ENCODE results near the gene IFNA5. TPM values are rescaled to one million over a fixed set of nuclear protein-coding genes. Genes with fewer than 3 reads are reported as not detected.
A peak's percentile ranks its signal among the peaks of the same experiment; 100 is the strongest.

The IFNA5 gene
- total and polyA plus RNA-seq, 2 of the 13 experiments (the other 11 are each of a cell fraction or from before 2014, with no cell fraction given) = not detected

- TF ChIP-seq ZNF281 (CRISPR knock-in tag; IDR thresholded peaks at IDR 0.05; ENCODE audit: borderline replicate concordance) = peak; percentile 14; the same call in 1 of the 2 replicates
- no peak for TF ChIP-seq CREM (IDR thresholded peaks at IDR 0.05)
- no peak for TF ChIP-seq CREM (CRISPR knock-in tag; IDR thresholded peaks at IDR 0.05)
- peak; percentile 32; the same call in 1 of the 2 replicates for TF ChIP-seq ELF4 (CRISPR knock-in tag; IDR thresholded peaks at IDR 0.05; ENCODE audit: borderline replicate concordance)
- TF ChIP-seq ZNF382 (CRISPR knock-in tag; IDR thresholded peaks at IDR 0.05; ENCODE audit: borderline replicate concordance) = no peak
- TF ChIP-seq SMAD1 (CRISPR knock-in tag; IDR thresholded peaks at IDR 0.05; ENCODE audit: borderline replicate concordance, low read depth) = no peak
- TF ChIP-seq JDP2 (CRISPR knock-in tag; IDR thresholded peaks at IDR 0.05; ENCODE audit: borderline replicate concordance) = no peak
- 0 out of 2 replicates have a peak, but pooled peaks have one; percentile 13 for TF ChIP-seq HOMEZ (CRISPR knock-in tag; IDR thresholded peaks at IDR 0.05; ENCODE audit: low read depth)
- TF ChIP-seq ZNF75D (CRISPR knock-in tag; IDR thresholded peaks at IDR 0.05; ENCODE audit: borderline replicate concordance) = no peak
- TF ChIP-seq KDM3A (CRISPR knock-in tag; IDR thresholded peaks at IDR 0.05; ENCODE audit: low read depth) = 0 out of 2 replicates have a peak, but pooled peaks have one; percentile 37
- TF ChIP-seq ZNF576 (CRISPR knock-in tag; IDR thresholded peaks at IDR 0.05) = no peak
- no peak for TF ChIP-seq AGO1 (IDR thresholded peaks at IDR 0.05; ENCODE audit: low read depth, low read length, poor library complexity, severe bottlenecking)
- no peak for TF ChIP-seq ZSCAN5A (CRISPR knock-in tag; IDR thresholded peaks at IDR 0.05; ENCODE audit: borderline replicate concordance)
- TF ChIP-seq CCDC6 (CRISPR knock-in tag; IDR thresholded peaks at IDR 0.05) = 0 out of 2 replicates have a peak, but pooled peaks have one; percentile 25
- no peak for TF ChIP-seq ZBTB44 (CRISPR knock-in tag; IDR thresholded peaks at IDR 0.05)
- no peak for TF ChIP-seq TFE3 (CRISPR knock-in tag; IDR thresholded peaks at IDR 0.05)
- no peak; the same call in 1 of the 2 replicates for TF ChIP-seq MIER3 (CRISPR knock-in tag; IDR thresholded peaks at IDR 0.05; ENCODE audit: borderline replicate concordance)
- TF ChIP-seq ZNF225 (CRISPR knock-in tag; IDR thresholded peaks at IDR 0.05) = 0 out of 2 replicates have a peak, but pooled peaks have one; percentile 78
These were observed 29.9 kb upstream of the IFNA5 start, which contains the start of gene KLHL9 (continued) for GRCh38 chr9:21334701-21335632.

All from HepG2 (cell line).